Colonic mucosa (tissue), 4 donors: ENCODE results near the gene FNBP1. TPM values are rescaled to one million over a fixed set of nuclear protein-coding genes. Genes with fewer than 3 reads are reported as not detected.
"Not testable (repeated sequence)": the region's sequence is repeated elsewhere in the genome, so short reads cannot be mapped to it uniquely, and the experiment has no call there.

ENCODE experiments used
- DNase-seq: peaks from one replicate; pipeline ENCODE4 v3.0.0-alpha.2; 2020
- H3K27ac ChIP-seq: fragments of 200-600 bp; one replicate; pipeline ENCODE4 v1.8.0; 2021
- H3K27me3 ChIP-seq: fragments of 200-600 bp; one replicate; pipeline ENCODE4 v1.8.0; 2021
- H3K36me3 ChIP-seq: fragments of 200-600 bp; one replicate; pipeline ENCODE4 v1.8.0; 2021
- H3K4me1 ChIP-seq: fragments of 200-600 bp; one replicate; pipeline ENCODE4 v1.8.0; 2021; ENCODE audit warnings: mild to moderate bottlenecking
- H3K4me3 ChIP-seq: fragments of 200-600 bp; one replicate; pipeline ENCODE4 v1.8.0; 2021
- H3K9ac ChIP-seq, 2 donors: one replicate each; pipeline ENCODE4 v1.7.0; 2013; ENCODE audit warnings: control low read depth in 2 of 2, low read depth in 2 of 2, low read length in 2 of 2
- H3K9me3 ChIP-seq: fragments of 200-600 bp; one replicate; pipeline ENCODE4 v1.8.0; 2021
- intact Hi-C: fragments of 100-400 bp; cut with DNase I; formaldehyde crosslinking; loops from one replicate; pipeline ENCODE4 v1.14.1; 2022
- total RNA-seq, 2 donors: library from RNA; stranded (reverse); fragmentation: NEBNext Ultra II Directional in 1 of 2; extraction: Animal tissue kit (Norgen Biotek cat#: 25700) in 1 of 2; gene quantifications; one replicate each; pipeline ENCODE4 v1.2.1, GENCODE V29; 2021
- TF ChIP-seq, protein P1 (sequence below): fragments of 200-600 bp; IDR thresholded peaks from one replicate; pipeline ENCODE4 v1.8.0; 2022; ENCODE audit warnings: antibody characterized with exemption, mild to moderate bottlenecking
- donor health status: healthy.
- donor health status: DM: no; HTN: no; CAD: no.
- donor health status: DM: no; HTN: no; CAD: no.

Gene FNBP1
- total RNA-seq, 2 donors from 2014 or later, result 24.7 to 55.5 TPM

DNA sequence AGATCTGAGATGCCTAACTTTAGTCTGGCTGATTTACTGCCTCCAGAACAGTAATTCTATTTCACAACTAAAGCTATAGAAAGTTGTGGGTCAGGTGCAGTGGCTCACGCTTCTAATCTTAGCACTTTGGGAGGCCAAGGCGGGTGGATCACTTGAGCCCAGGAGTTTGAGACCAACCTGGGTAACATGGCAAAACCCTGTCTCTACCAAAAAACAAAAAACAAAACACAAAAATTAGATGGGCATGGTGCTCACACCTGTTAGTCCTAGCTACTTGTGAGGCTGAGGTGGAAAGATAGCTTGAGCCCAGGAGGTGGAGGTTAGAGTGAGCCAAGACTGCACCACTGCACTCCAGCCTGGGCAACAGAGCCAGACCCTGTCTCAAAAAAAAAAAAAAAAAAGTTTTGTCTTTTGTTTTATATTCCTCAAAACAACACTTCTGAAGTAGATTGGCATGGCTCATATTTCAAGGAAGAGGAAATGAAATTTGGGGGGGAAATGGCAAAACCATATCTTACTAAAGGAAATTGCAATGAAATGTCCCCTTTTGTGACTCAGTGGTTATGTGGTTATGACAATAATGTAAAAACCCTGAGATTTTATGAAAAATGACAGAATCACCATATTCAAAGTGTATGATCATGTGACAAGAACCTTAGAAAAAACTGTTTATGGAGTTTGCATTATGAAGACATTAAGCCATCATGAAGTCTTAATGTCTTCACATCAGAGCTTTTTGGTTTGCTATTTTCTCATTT lies 16.2 kb downstream of the FNBP1 start:
- Histone ChIP-seq H3K4me1 (peaks cover 9% of the 10 kb centered on the region), H3K27me3 (no peaks in the 10 kb centered on the region), H3K4me3 (no peak overlapping the region), H3K9ac (no peak overlapping the region), H3K36me3 (no peaks in the 10 kb centered on the region), H3K27ac (no peak overlapping the region), H3K9me3 (no peaks in the 10 kb centered on the region)
- TF ChIP-seq, protein P1, sequence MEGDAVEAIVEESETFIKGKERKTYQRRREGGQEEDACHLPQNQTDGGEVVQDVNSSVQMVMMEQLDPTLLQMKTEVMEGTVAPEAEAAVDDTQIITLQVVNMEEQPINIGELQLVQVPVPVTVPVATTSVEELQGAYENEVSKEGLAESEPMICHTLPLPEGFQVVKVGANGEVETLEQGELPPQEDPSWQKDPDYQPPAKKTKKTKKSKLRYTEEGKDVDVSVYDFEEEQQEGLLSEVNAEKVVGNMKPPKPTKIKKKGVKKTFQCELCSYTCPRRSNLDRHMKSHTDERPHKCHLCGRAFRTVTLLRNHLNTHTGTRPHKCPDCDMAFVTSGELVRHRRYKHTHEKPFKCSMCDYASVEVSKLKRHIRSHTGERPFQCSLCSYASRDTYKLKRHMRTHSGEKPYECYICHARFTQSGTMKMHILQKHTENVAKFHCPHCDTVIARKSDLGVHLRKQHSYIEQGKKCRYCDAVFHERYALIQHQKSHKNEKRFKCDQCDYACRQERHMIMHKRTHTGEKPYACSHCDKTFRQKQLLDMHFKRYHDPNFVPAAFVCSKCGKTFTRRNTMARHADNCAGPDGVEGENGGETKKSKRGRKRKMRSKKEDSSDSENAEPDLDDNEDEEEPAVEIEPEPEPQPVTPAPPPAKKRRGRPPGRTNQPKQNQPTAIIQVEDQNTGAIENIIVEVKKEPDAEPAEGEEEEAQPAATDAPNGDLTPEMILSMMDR, result no peak
- DNase-seq, result no peak
- intact Hi-C loops, result no loop called here

DNA sequence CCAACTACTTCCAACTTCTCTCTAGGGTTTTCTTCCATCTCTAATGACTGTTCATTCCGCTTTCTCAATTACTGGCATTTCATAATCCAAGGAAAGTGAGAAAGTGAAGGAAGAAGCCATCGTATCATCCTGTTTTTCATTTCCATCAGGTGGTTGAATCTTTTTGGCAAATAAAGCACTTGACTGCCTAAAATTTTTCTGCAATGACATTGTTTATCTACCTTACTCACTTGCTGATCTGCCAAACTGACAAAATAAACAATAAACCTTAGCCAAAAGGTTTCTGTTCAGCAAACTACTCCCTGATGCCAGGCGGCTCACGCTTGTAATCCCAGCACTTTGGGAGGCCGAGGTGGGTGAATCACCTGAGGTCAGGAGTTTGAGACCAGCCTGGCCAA lies 18.4 kb downstream of the FNBP1 start:
- intact Hi-C loops, result no loop called here
- no peak for DNase-seq
- H3K4me3 ChIP-seq, result no peak overlapping the region
- no peaks in the 10 kb centered on the region for H3K27me3 ChIP-seq
- TF ChIP-seq, protein P1, result no peak
- H3K4me1 ChIP-seq, result peaks cover 8% of the 10 kb centered on the region
- H3K36me3 ChIP-seq, result no peaks in the 10 kb centered on the region
- H3K9ac ChIP-seq, result no peak overlapping the region
- no peaks in the 10 kb centered on the region for H3K9me3 ChIP-seq
- H3K27ac ChIP-seq, result no peak overlapping the region

DNA sequence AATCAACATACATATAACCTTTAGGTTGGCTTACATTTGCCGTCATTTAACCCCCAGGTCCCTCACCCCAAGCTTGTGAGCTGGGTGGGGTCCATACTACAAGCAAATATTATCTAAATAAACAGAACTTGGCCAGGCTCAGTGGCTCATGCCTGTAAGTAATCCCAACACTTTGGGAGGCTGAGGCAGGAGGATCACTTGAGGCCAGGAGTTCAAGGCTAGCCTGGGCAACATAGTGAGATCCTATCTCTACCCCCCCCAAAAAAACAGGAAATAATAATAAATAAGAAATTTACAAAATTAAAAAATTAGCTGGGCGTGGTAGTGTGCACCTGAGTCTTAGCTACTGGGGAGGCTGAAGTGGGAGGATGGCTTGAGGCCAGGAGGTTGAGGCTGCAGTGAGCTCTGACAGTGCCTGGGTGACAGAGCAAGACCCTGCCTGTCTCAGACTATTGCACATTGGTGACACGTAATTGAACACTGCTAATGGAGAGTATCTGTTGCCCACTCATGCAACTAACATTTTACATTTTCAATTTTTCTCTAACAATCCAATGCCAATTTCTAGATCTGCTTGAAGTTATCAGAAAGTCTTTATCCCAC lies 18.9 kb downstream of the FNBP1 start:
- H3K4me1 ChIP-seq, result peaks cover 7% of the 10 kb centered on the region
- H3K36me3 ChIP-seq, result no peaks in the 10 kb centered on the region
- TF ChIP-seq, protein P1, result no peak
- DNase-seq, result no peak
- no peaks in the 10 kb centered on the region for H3K9me3 ChIP-seq
- H3K27ac ChIP-seq, result no peak overlapping the region
- H3K4me3 ChIP-seq, result no peak overlapping the region
- no peak overlapping the region for H3K9ac ChIP-seq
- intact Hi-C loops, result no loop called here
- H3K27me3 ChIP-seq, result no peaks in the 10 kb centered on the region

DNA sequence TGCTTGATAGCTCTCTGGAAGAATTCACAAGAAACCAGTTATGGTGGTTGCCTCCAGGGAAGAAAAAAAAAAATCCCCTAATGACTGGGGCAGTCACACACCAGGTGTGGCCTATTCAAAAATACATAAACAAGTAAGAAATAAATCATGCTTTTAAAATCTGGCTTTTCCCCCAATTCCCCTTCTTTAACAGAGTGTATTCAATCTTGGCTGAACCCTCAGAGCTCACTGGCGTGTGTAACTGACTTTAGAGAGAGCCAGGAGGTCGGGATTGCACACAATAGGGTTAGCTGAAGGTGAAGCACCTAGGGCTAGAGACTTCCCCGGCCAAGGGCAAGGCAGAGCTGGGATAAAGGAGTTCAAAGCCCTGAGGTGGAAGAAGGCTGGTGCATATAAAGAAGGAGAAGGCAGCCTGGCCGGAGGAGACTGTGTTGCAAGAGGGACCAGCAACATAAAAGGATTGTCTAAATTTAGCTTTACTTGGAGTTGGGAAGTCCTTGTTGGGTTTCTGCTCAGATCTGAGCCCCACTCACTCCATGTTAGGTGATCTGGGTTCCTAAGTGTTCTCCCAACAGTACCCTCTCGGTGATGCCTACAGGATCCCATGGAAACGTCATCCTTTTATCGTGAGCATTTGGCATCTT lies 19.7 kb downstream of the FNBP1 start:
- Histone ChIP-seq H3K27me3 (no peaks in the 10 kb centered on the region), H3K9me3 (no peaks in the 10 kb centered on the region), H3K27ac (peak overlapping the region; percentile 22), H3K9ac (peak overlapping the region in 1 of 2 donors; percentile 3), H3K36me3 (no peaks in the 10 kb centered on the region), H3K4me3 (no peak overlapping the region), H3K4me1 (no peaks in the 10 kb centered on the region)
- TF ChIP-seq, protein P1, result no peak
- no peak for DNase-seq
- intact Hi-C loops, result no loop called here

DNA sequence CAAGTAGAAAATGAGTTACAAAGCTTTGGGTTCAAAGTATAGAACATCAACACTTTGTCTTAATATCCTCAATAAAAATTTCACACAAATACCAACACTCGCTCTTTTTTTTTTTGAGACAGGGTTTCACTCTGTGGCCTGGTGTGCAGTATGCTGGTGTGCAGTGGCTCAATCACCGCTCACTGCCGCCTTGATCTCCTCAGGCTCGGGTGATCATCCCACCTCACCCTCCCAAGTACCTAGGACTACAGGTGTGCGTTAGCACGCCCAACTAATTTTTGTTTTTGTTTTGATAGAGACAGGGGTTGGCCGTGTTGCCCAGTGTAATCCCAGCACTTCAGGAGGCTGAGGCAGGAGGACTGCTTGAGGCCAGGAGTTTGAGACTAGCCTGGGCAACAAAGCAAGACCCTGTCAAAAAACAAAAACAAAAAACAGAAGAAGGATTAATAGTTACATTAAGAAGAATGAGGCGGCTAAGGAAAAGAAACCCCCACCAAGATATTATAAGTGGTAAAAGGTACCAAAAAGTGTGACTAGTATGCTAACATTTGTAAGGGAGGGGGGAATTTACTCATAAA lies 20.3 kb downstream of the FNBP1 start:
- H3K27ac ChIP-seq, result no peak overlapping the region
- intact Hi-C loops, result no loop called here
- no peaks in the 10 kb centered on the region for H3K36me3 ChIP-seq
- TF ChIP-seq, protein P1, result no peak
- no peak overlapping the region for H3K9ac ChIP-seq
- no peaks in the 10 kb centered on the region for H3K9me3 ChIP-seq
- no peaks in the 10 kb centered on the region for H3K4me1 ChIP-seq
- no peak for DNase-seq
- H3K27me3 ChIP-seq, result no peaks in the 10 kb centered on the region
- H3K4me3 ChIP-seq, result no peak overlapping the region

DNA sequence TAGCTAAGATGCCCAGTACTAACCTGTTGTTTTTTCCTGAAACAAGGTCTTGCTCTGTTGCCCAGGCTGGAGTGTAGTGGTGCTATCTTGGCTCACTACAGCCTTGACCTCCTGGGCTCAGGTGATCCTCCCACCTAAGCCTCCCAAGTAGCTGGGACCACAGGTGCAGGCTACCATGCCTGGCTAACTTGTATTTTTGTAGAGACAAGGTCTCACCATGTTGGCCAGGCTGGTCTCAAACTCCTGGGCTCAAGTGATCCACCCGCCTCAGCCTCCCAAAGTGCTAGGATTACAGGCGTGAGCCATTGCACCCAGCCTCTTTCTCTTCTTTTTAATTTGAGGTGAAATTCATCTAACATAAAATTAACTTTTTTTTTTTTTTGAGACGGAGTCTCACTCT lies 21.1 kb downstream of the FNBP1 start:
- H3K27me3 ChIP-seq, H3K4me3 ChIP-seq, H3K4me1 ChIP-seq, DNase-seq, H3K27ac ChIP-seq, H3K36me3 ChIP-seq, H3K9me3 ChIP-seq, H3K9ac ChIP-seq, intact Hi-C loops: not testable (repeated sequence)
